Adrenal gland (tissue), 12 donors: ENCODE data around the gene RAB11FIP2. TPM values are rescaled to one million over a fixed set of nuclear protein-coding genes. Genes with fewer than 3 reads are reported as not detected.

Experiments used
- DNase-seq, 7 donors: peaks; one replicate each; pipeline ENCODE4 v3.0.0-alpha.2; 2019 to 2020
- H3K27ac ChIP-seq, 5 donors: fragments of 200-600 bp; sonication (generic) in 4 of 5; 1 replicate in 3 of 5; 2 replicates in 2 of 5; pipeline versions ENCODE4 v1.5.1 to v1.8.0; 2016 to 2020; ENCODE audit warnings: mild to moderate bottlenecking in 1 of 5
- H3K27me3 ChIP-seq: fragments of 200-600 bp; 2 replicates; pipeline ENCODE4 v1.8.0; 2021
- H3K36me3 ChIP-seq, 2 donors: fragments of 200-600 bp; replicated peaks in 1 of 2; 1 replicate in 1 of 2; 2 replicates in 1 of 2; pipeline versions ENCODE4 v1.5.1 to v1.8.0; 2018 to 2022
- H3K4me1 ChIP-seq, 2 donors: fragments of 200-600 bp; replicated peaks in 1 of 2; 1 replicate in 1 of 2; 2 replicates in 1 of 2; pipeline versions ENCODE4 v1.5.1 to v1.8.0; 2018 to 2021
- H3K4me3 ChIP-seq, 4 donors: fragments of 200-600 bp; sonication (generic) in 3 of 4; one replicate each; pipeline ENCODE4 v1.5.1; 2016 to 2018
- H3K9me3 ChIP-seq, 3 donors: fragments of 200-600 bp; sonication (generic) in 1 of 3; replicated peaks in 1 of 3; 1 replicate in 2 of 3; 2 replicates in 1 of 3; pipeline versions ENCODE4 v1.5.1 to v1.8.0; 2016 to 2021
- POLR2A ChIP-seq, 2 donors: fragments of 450-650 bp; IDR thresholded peaks; one replicate each; pipeline ENCODE4 v1.6.1; 2017; ENCODE audit warnings: antibody characterized with exemption in 2 of 2, mild to moderate bottlenecking in 2 of 2, moderate library complexity in 1 of 2
- WGBS, 4 donors: extraction: QIAGEN DNeasy Blood & Tissue Kit in 2 of 4; methylation state at CpG; one replicate each; pipeline versions ENCODE4 v1.1.5 to v1.1.7; 2013 to 2017; 5-methylcytosine and 5-hydroxymethylcytosine counted together
- intact Hi-C, 2 donors: fragments of 100-400 bp; cut with DNase I; formaldehyde crosslinking; loops; one replicate each; pipeline versions ENCODE4 v1.14.1 to v1.15.0; 2022 to 2023
- polyA plus RNA-seq, 3 donors: library from polyadenylated mRNA; stranded (reverse); fragments of 200-250 nt in 2 of 3; fragments of 350-450 nt in 1 of 3; fragmentation: Illumina TruSeq in 1 of 3; extraction: RNeasy Lipid Tissue Mini Kit (QIAGEN cat#74804) in 1 of 3; gene quantifications; one replicate each; pipeline ENCODE4 v1.2.3, GENCODE V29; 2013 to 2014
- total RNA-seq, 9 donors: library from RNA; depleted of rRNA in 4 of 9; stranded (reverse); fragments of >200 nt in 4 of 9; fragments of 120-200 nt in 1 of 9; fragmentation: NEBNext Ultra II Directional in 1 of 9; extraction: Animal tissue kit (Norgen Biotek cat#: 25700) in 1 of 9; gene quantifications; one replicate each; pipeline versions ENCODE4 v1.1.0 to v1.2.4, GENCODE V29; 2013 to 2023
- TF ChIP-seq, protein P1 (sequence below), 6 experiments: fragments of 450-650 bp in 4 of 6; fragments of 200-600 bp in 2 of 6; sonication (generic) in 1 of 6; IDR thresholded peaks; 1 replicate in 5 of 6; 2 replicates in 1 of 6; pipeline versions ENCODE4 v1.5.1 to v1.8.0; 2016 to 2021; ENCODE audit warnings: antibody characterized with exemption in 6 of 6, mild to moderate bottlenecking in 2 of 6, moderate library complexity in 1 of 6
- donor health status: healthy with polysubstance abuse.
- donor health status: Bipolar disorder and iron deficiency.
- donor health status: DM: yes; HTN: yes; CAD: no.
- donor health status: DM: no; HTN: no; CAD: no.
- donor health status: DM: no; HTN: no; CAD: no.
- donor health status: DM: yes; HTN: yes; CAD: no.

RAB11FIP2 gene
- total and polyA plus RNA-seq, 12 donors = 1.8 to 30.8 (median 17.7) TPM

DNA sequence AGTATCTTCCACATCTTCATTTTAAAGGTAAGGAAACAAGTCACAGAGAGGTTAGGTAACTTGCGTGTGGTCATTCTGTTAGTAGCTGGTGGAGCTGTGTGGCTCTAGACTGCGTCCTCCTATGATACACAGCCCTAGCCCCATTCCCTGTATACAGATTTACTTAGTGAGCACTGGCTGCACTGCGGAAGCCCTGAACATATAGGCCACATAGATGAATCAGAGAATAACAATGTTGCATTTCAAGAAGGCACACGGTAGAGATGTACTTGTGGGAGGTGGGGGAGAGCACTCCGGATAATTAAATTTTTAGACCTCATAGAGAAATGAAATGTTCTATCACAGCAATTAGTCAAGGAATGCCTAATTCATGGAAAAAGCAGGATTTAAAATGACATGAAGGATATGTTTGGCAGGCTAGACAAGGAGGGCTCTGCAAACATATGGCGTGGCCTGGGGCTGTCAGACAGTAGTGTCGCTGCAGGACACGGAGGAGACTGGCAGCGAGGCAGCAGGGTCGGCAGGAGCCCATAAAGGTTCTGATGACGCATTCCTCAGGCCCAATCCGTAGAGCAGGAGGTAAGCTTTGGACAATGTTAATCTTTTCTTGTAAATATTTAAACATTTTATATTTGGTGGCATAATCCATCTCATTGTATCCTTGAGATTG is 29.5 kb downstream of the RAB11FIP2 start:
- Histone ChIP-seq H3K4me1 (no peaks in the 10 kb centered on the region), H3K4me3 (no peak overlapping the region), H3K27ac (no peak overlapping the region), H3K27me3 (no peaks in the 10 kb centered on the region), H3K9me3 (no peaks in the 10 kb centered on the region), H3K36me3 (peaks cover 0 to 5% of the 10 kb centered on the region in 2 donors)
- TF ChIP-seq, protein P1, sequence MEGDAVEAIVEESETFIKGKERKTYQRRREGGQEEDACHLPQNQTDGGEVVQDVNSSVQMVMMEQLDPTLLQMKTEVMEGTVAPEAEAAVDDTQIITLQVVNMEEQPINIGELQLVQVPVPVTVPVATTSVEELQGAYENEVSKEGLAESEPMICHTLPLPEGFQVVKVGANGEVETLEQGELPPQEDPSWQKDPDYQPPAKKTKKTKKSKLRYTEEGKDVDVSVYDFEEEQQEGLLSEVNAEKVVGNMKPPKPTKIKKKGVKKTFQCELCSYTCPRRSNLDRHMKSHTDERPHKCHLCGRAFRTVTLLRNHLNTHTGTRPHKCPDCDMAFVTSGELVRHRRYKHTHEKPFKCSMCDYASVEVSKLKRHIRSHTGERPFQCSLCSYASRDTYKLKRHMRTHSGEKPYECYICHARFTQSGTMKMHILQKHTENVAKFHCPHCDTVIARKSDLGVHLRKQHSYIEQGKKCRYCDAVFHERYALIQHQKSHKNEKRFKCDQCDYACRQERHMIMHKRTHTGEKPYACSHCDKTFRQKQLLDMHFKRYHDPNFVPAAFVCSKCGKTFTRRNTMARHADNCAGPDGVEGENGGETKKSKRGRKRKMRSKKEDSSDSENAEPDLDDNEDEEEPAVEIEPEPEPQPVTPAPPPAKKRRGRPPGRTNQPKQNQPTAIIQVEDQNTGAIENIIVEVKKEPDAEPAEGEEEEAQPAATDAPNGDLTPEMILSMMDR (IDR thresholded peaks at IDR 0.05) = no peak
- no peak for TF ChIP-seq POLR2A (IDR thresholded peaks at IDR 0.05)
- intact Hi-C loops = no loop called here
- DNase-seq = no peak
- 97 to 98% (median 97%) methylated on average over 12 of the region's 12 CpGs for WGBS, 4 donors

DNA sequence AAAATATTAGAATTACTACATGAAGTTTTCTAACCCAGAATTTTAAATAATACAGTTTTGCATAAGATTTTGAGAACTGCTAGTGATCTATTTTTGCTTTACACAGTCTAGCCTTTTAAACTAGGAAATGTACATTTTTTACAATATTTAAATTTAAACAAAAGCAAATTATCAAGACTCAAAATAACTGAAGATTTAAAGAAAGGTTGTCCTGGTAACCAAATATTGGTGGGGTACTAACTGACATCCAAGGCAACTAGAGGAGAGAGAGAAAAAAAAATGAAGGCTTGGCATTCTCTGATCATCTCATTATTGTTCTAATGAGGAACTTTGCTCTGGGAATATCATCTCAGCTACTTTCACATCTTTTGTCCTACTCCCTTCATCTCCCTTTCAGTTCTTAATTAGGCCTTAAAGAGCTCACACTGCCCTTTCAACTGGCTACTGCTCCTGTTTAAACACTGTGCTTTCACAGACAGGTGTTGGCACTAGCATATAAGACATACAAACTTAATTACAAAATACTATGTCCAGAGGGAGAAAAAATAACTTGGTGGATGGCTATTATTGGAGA is 33.7 kb downstream of the RAB11FIP2 start:
- intact Hi-C loops = no loop called here
- TF ChIP-seq POLR2A (IDR thresholded peaks at IDR 0.05) = no peak
- TF ChIP-seq, protein P1 (IDR thresholded peaks at IDR 0.05) = no peak
- no peak for DNase-seq

DNA sequence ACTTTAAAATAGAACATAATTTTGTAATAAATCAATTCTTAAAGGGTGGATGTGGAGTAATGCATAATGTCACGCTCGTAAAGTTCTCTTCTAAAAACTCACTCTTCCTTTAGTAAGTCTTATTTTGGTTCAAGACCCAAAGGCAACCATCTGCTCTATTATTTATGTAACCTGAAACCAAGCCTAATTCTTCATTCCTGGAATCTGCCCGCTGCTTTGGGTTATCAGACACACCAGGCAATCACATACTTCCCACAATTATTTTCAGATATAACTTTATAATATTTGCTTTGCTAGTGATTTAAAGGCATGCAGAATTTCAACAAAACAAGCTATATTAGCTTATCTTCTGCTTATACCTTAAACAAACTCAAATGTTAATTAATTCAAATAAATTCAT is 39.0 kb downstream of the RAB11FIP2 start:
- intact Hi-C loops = no loop called here
- no peaks in the 10 kb centered on the region for H3K4me1 ChIP-seq
- no peak for DNase-seq
- H3K9me3 ChIP-seq = no peaks in the 10 kb centered on the region
- H3K36me3 ChIP-seq = peaks cover 0 to 5% of the 10 kb centered on the region in 2 donors
- TF ChIP-seq, protein P1 (IDR thresholded peaks at IDR 0.05) = no peak
- no peak for TF ChIP-seq POLR2A (IDR thresholded peaks at IDR 0.05)
- 91 to 96% (median 95%) methylated on average over 3 of the region's 3 CpGs for WGBS, 4 donors
- no peak overlapping the region for H3K4me3 ChIP-seq
- no peak overlapping the region for H3K27ac ChIP-seq
- no peaks in the 10 kb centered on the region for H3K27me3 ChIP-seq

More for the DNA sequence above, 33.7 kb downstream of the RAB11FIP2 start:
- no peak overlapping the region for H3K27ac ChIP-seq
- H3K4me3 ChIP-seq = no peak overlapping the region
- H3K9me3 ChIP-seq = no peaks in the 10 kb centered on the region
- no peaks in the 10 kb centered on the region for H3K27me3 ChIP-seq
- no peaks in the 10 kb centered on the region for H3K4me1 ChIP-seq
- peaks cover 0 to 5% of the 10 kb centered on the region in 2 donors for H3K36me3 ChIP-seq

DNA sequence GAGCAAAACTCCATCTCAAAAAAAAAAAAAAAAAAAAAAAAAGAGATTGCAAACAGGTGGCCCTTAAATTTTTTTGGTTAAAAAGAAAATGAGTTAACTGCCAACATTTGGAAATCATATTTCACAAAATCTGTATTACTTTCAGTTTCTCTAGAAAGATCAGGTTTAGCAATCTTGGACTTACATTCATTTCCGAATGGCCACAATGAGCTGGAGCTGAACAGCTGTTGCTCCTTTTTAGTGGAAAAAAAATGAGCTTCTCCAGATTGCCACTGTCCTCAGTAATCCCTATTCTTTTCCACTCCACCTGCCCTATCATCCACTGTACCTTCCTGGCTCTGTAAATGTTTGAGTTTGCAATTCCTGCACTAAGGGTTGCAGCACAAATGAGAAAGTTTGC is 43.6 kb downstream of the RAB11FIP2 start:
- DNase-seq = no peak
- intact Hi-C loops = no loop called here
- H3K27ac ChIP-seq = no peak overlapping the region
- no peak overlapping the region for H3K4me3 ChIP-seq
- H3K27me3 ChIP-seq = no peaks in the 10 kb centered on the region
- H3K36me3 ChIP-seq = peaks cover 0 to 5% of the 10 kb centered on the region in 2 donors
- no peaks in the 10 kb centered on the region for H3K9me3 ChIP-seq
- H3K4me1 ChIP-seq = no peaks in the 10 kb centered on the region
- TF ChIP-seq, protein P1 (IDR thresholded peaks at IDR 0.05) = no peak
- TF ChIP-seq POLR2A (IDR thresholded peaks at IDR 0.05) = no peak
- WGBS, 4 donors = 73 to 93% (median 85%) methylated on average over 1 of the region's 1 CpG
